ENCODE data around the gene SECISBP2.
"Not testable (repeated sequence)": the region's sequence is repeated elsewhere in the genome, so short reads cannot be mapped to it uniquely, and the experiment has no call there.

The SECISBP2 gene, protein sequence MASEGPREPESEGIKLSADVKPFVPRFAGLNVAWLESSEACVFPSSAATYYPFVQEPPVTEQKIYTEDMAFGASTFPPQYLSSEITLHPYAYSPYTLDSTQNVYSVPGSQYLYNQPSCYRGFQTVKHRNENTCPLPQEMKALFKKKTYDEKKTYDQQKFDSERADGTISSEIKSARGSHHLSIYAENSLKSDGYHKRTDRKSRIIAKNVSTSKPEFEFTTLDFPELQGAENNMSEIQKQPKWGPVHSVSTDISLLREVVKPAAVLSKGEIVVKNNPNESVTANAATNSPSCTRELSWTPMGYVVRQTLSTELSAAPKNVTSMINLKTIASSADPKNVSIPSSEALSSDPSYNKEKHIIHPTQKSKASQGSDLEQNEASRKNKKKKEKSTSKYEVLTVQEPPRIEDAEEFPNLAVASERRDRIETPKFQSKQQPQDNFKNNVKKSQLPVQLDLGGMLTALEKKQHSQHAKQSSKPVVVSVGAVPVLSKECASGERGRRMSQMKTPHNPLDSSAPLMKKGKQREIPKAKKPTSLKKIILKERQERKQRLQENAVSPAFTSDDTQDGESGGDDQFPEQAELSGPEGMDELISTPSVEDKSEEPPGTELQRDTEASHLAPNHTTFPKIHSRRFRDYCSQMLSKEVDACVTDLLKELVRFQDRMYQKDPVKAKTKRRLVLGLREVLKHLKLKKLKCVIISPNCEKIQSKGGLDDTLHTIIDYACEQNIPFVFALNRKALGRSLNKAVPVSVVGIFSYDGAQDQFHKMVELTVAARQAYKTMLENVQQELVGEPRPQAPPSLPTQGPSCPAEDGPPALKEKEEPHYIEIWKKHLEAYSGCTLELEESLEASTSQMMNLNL

DNA sequence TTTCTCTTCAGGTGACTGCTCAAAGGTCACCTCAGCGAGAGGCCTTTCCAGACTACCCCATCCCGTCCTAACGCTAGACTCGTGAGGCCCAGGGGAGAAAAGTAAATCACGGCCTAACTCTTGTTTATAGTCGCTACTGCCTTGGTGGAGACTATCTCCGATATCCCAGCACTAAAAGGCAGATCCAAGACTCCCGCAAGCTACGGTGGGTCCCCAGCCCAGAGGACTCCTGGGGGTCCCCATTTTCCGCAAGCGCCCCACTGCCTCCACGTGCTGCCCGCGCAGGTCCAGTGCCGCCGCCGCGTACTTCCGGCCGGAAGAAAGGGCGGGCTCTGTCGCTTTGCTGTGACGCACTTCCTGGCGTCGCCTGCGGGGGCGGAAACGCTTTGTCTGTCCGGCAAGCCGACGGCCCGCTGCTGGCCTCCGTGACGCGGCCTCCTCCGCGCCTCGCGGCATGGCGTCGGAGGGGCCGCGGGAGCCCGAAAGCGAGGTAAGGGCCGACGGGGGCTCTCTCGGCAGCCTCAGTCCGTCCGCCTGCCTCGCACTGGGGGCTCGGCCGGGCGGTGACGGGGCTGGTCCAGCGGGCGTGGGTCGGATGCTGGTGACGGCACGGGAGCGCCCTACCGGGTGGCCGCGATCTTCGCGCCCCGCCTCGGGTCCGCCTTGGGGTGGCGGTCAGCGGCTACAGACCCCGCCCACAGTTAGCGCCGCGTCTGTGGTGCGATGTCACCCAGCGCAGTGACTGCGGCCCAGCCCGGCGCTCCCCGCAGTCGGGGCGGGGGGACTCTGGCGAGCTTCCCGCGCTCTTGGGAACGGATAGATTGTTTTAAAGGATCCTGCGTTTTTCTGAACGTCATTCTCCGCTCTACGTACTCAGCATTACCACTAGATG, at the start of gene SECISBP2:
TSS of gene SECISBP2 (plus strand) at position 378 of the 892 bp plus-strand sequence. CDS start at position 455, 77 bp downstream.
- peak; percentile 75 for DNase-seq (ENCODE audit: low read depth)

DNA sequence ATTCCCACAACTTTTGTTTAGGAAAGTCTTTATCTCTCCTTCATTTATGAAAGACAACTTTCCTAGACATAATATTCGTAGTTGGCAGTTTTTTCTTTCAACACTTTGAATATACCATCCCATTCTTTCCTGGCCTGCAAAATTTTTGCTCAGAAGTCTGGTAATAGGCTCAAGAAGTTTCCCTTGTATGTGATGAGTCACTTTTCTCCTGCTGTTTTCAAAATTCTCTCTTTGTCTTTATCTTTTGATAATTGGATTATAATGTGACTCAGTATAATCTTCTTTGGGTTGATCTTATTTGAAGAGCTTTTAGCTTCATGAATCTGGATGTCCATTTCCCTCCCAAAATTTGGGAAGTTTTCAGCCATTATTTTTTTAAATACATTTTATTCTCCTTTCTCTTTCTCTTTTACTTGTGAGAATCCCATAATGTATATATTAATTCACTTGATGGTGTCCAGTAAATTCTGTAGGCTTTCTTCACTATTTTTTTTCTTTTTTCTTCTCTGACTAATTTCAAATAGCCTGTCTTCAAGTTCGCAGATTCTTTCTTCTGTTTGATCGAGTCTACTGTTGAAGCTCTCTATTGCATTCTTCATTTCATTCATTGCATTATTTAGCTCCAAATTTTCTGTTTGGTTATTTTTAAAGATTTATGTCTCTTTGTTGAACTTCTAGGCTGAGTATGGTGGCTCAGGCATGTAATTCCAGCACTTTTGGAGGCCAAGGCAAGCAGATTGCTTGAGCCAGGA, 44.6 kb upstream of the SECISBP2 start:
- no peak for DNase-seq (ENCODE audit: low read depth)

DNA sequence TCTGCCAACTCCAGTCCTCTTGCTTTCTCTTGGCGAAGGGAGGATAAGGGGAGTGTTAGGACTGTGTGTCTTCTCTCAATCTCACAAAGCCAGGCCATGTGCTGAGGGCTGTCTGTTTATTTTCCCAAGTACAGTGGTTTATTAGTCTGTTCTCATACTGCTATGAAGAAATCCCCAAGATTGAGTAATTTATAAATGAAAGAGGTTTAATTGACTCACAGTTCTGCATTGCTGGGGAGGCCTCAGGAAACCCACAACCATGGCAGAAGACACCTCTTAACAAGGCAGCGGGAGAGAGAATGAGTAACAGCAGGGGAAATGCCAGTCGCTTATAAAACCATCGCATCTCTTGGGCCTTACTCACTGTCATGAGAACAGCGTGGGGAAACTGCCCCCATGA, 43.5 kb upstream of the SECISBP2 start:
- DNase-seq (ENCODE audit: low read depth), result no peak

DNA sequence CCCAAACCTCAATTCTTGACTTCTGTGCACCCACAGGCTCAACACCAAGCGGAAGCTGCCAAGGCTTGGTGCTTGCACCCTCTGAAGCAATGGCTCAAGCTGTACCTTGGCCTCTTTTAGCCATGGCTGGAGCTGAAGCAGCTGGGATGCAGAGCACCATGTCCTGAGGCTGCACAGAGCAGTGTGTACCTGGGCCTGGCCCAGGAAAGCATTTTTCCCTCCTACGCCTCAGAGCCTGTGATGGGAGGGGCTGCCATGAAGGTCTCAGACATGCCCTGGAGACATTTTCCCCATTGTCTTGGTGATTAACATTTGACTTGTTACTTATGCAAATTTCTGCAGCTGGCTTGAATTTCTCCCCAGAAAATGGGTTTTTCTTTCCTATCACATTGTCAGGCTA, 42.3 kb upstream of the SECISBP2 start:
- not testable (repeated sequence) for DNase-seq (ENCODE audit: low read depth)

DNA sequence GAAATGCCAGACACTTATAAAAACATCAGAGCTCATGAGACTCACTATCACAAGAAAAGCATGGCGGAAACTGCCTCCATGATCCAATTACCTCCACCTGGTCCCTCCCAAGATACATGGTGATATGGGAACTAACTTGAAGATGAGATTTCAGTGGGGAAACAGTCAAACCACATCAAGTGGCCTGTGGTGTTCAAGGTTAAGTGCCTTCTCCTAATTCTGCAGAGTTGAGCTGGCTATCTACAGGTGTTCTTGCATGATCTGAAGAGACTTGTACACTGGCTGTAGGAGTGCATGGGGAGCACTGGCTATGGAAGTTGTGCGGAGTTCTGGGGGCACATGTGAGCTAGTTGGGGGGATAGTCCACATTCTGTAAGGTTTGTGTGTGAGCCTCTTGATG, 41.3 kb upstream of the SECISBP2 start:
- DNase-seq (ENCODE audit: low read depth), result no peak

DNA sequence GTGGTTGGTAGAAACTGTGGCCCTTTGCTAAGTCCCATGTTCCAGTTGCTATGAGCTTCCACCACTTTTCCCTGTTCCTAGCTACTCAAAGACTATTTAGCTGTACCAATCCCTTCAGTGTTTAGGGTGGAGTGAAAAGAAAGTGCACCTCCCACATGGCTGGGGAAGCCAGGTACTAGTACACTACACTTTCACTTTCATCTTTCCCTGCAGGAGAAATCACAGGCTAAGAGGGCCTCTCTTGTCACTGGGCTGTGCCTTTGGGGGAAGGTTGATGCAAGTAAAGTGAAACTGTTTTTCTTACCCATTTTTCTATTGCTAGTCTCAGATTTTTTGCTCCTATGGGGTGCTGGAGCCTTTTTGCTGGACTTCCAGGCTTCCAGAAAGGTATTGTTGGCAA, 40.8 kb upstream of the SECISBP2 start:
- no peak for DNase-seq (ENCODE audit: low read depth)

DNA sequence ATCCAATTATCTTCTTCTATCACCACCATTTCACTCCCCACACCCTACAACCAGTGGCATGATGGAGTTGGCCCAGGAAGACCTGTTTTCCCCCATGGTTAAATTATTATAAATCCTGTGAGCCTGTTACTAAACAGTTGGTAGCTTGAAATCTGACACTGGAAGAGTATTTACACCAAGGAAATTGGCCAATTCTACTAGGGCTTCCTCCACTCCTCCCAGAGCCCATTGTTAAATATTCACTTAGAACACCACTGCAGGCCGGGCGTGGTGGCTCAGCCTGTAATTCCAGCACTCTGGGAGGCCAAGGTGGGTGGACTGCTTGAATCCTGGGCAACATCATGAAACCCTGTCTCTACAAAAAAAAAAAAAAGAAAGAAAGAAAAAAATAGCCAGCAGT, 39.7 kb upstream of the SECISBP2 start:
- no peak for DNase-seq (ENCODE audit: low read depth)

DNA sequence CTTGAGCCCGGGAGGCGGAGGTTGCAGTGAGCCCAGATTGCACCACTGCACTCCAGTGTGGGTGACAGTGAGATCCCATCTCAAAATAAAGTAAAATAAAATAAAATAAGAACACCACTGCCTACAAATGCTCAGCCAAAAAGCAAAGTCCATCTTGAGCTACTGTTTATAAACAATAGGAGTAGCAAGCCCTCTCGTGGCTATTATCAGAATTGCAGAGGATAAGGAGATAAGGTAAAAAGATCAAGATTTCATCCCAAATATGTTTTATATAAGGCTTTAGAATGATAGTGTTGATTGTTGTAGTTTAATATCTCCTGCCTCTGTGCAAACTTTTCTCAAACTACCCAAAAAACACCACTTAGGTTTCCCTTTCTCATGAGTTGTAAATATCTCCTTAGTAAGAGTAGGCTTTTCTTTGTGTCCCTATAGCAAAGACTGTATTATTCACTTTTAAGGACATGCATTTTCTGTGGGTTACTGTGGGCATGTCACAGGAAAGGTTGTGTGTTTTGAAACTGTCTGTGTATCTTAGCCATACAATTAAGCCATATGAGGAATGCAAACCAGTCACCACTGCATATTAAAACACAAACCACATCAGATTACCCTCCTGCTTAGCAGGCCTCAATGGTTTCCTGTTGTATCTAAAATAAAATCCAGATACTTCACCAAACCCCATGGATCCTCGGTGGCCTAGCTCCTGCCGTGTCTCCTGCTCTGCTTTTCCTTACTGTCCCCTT, 39.1 kb upstream of the SECISBP2 start:
- no peak for DNase-seq (ENCODE audit: low read depth)

DNA sequence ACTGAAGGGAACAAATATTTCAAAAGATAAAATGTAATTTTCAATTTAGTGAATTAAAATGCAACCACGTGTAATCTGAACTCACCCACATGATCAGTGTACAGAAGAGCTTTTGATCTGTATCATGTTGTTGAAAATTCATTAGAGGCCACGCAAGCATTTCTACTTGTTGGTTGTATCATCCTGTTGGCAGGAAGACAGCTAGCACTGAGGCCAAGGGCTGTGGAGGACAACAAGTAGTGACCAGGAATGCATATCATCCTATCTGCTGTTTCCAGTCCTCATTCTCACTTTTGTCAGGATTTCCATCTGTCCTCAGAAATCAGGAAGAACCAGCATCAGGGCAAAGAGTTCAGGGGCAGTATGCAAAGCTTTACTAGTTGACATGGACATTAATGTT, 37.2 kb upstream of the SECISBP2 start:
- no peak for DNase-seq (ENCODE audit: low read depth)

DNA sequence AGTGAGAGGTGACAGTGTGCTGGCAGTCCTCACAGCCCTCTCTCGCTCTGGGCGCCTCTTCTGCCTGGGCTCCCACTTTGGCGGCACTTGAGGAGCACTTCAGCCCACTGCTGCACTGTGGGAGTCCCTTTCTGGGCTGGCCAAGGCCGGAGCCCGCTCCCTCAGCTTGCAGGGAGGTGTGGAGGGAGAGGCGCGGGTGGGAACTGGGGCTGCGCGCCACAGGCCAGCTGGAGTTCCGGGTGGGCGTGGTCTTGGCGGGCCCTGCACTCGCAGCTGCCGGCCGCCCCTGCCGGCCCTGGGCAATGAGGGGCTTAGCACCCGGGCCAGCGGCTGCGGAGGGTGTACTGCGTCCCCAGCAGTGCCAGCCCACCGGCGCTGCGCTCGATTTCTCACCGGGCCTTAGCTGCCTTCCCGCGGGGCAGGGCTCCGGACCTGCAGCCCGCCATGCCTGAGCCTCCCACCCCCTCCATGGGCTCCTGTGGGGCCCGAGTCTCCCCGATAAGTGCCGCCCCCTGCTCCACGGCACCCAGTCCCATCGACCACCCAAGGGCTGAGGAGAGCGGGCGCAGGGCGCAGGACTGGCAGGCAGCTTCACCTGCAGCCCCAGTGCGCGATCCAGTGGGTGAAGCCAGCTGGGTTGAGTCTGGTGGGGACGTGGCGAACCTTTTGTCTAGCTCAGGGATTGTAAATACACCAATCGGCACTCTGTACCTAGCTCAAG, 35.9 kb upstream of the SECISBP2 start:
- not testable (repeated sequence) for DNase-seq (ENCODE audit: low read depth)

DNA sequence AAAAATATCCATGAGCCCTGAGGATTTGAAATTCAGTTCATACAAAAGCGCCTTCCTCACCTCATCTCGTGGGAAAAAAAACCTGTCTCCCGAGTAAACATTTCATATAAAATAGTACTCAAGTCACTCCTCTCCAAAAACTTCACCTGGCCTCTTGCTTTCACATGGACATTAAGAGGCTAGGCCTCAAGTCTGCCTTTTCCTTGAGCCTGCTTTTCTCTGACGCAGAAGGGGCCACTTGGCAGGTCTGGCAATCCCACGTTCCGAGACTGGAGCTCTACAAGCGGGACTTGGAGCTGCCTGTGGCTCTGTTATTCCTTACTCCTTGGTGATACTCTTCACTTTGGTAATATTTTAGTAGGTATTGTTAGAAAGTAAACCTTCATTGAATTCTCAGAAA, 34.2 kb upstream of the SECISBP2 start:
- DNase-seq (ENCODE audit: low read depth), result no peak

DNA sequence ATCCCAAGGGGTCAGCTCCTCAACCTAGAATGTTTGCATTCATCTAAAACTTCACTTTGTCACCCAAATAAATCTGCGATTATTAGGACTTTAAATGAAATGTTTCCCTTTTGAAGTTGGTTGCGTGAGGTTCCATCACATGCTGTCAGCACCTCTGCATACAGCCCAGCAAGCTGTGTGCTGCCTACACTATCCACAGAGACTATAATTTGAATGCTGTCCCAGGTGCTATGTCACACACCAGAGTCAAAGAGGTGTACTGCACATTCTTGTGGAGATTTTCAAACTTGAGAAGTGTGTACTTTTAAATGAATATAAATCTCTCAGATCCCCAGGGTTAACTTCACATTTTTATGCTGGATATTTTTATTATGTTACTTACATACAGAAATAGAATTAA, 26.6 kb upstream of the SECISBP2 start:
- no peak for DNase-seq (ENCODE audit: low read depth)

DNA sequence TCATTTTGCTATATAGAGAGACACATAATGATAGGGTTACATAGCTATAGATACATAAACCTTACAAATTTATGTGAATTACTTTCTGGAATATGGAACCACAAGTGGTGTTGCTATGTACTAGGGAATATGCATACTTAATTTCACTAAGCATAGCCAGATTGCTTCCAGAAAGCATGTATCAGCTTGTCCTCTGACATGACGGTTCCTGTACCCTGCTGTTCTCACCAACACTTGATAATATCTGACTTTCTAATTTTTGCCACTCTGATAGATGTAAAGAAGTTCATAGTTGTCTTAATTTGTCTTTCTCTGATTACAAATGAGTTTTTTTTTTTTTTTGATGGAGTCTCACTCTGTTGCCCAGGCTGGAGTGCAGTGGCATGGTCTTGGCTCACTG, 25.3 kb upstream of the SECISBP2 start:
- no peak for DNase-seq (ENCODE audit: low read depth)

DNA sequence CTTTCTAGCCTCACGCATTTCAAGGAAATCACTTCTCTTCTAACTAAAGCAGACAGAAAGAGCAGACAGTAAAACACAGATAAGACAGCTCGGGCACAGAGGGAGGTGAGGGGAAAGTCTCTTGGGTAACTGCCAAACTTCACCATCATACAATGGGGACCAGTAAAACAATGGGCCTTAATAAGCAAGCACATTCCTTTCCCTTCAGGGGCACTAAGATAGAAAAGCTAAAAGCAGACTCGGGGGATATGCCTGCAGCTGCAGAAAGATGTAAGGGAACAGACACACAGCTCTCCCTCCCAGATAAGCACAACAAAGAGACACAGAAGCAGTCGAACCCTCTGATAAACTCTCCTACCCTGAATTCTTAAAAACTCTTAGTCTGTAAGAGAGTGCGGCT, 22.9 kb upstream of the SECISBP2 start:
- no peak for DNase-seq (ENCODE audit: low read depth)

DNA sequence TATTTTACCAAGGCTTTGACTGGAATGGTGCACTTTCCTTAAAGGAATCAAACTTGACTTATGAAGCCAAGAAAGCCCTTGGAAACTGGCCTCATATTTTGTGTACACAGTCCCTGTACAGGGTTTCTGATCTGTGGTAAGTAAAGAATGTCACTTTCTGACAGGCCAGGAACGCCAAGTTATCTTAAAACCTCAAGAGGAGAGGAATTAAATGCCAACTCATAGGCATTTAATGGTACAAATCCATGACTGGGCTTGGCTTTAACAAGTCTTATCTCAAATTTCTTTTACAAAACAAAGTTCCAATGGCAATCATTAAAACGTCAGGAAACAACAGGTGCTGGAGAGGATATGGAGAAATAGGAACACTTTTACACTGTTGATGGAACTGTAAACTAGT, 16.3 kb upstream of the SECISBP2 start:
- not testable (repeated sequence) for DNase-seq (ENCODE audit: low read depth)

DNA sequence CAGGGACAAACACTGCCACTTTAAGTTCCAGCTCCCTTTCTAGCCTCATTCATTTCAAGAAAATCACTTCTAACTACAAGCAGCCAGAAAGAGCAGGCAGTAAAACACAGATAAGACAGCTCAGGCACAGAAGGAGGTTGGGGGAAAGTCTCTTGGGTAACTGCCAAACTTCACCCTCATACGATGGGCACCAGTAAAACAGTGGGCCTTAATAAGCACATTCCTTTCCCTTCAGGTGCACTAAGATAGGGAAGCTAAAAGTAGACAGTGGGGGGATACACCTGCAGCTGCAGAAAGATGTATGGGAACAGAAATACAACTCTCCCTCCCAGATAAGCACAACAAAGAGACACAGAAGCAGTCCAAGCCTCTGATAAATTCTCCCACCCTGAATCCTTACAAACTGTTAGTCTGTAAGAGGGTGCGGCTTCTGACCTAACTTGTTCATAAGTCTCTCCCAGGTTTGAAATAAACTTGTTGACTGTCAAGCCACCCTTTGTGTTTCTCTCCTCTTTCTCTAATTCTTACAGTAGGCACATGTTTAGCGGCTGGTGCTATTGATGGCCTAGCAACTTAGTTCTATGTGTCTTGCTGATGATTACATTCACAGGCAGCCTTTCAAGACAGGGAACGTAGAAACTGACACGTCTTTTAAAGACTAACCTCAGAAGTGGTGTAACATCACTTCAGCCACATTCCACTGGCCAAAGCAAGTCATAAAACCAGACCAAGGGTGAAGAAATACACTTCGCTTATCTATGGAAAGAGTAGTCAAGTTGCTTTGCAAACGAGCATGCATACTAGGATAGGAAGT, 14.1 kb upstream of the SECISBP2 start:
- DNase-seq (ENCODE audit: low read depth), result no peak

DNA sequence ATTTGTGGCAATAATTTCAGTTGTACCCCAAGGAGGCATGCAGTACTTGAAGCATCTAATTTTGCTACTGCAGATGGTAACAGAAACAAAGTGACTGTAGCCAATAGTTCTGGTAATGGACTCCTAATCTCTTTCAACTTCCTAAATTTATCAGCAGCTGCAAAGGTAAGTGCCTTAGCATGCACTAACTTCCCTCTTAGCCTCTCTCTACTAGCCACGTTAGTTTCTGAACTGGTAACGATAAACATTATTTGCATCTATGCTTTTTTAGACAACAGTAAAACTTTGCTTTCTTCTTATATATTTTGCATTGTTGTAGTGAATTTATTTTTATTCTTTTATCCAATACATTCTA, 13.5 kb upstream of the SECISBP2 start:
- DNase-seq (ENCODE audit: low read depth), result no peak

DNA sequence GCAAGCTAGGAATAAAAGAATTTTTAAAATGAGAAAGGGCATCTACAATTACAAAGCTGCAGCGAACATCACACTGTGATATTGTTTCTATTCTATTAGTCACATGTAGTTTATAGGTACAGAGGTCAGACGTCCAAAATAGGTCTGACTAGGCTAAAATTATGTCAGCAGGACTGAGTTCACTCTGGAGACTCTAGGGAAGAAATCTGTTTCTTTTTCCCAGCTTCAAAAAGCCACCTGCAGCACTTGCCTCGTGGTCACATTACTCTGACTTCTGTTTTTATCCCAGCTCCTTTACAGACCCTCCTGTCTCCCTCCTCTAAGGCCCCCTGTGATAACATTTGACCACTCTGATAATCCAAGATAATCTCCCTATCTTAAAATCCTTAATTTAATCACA, 12.4 kb upstream of the SECISBP2 start:
- no peak for DNase-seq (ENCODE audit: low read depth)

DNA sequence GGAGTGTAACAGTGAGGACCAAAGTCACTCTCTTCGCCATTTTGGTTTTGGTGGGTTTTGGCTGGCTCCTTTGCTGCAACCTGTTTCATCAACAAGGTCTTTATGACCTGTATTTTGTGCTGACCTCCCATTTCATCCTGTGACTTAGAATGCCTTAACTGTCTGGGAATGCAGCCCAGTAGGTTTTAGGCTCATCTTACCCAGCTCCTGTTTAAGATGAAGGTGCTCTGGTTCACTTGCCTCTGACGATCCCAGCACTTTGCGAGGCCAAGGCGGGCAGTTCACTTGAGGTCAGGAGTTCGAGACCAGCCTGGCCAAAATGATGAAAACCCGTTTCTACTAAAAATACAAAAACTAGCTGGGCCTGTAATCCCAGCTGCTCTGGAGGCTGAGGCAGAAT, 9.1 kb upstream of the SECISBP2 start:
- no peak for DNase-seq (ENCODE audit: low read depth)

Data from CMK (cell line).